ENCODE measurements around the gene SIM2. TPM values are rescaled to one million over a fixed set of nuclear protein-coding genes. Genes with fewer than 3 reads are reported as not detected.

SIM2 gene
- total RNA-seq, 2 experiments from 2014 or later = not detected

DNA sequence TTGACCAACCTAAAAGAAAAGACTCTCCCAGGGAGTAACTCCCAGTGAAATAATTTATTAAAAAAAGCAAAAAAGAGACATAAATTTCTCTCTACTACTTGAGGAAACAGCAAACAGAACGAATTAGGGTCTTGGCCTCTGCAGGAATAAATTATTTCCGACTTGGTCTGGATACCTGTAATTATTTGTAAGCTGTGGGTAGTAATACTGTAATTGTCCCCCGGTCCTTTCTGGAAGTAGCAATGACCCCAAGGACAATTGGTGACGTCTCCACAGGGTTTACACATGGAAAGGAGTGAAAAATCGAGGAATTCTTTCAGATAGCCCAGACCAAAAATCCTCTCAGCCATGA is 3.7 kb upstream of the SIM2 start:
- BruUV-seq (replicated peaks) = no TSS peak
- Histone ChIP-seq H3K9me3 (ENCODE audit: low read length) (no peaks in the 10 kb centered on the region), H3K9me2 (ENCODE audit: insufficient read depth, low read length) (no peaks in the 10 kb centered on the region), H3K4me3 (ENCODE audit: low read depth, low read length, poor library complexity, severe bottlenecking) (no peak overlapping the region), H3K27ac (ENCODE audit: low read depth, low read length, poor library complexity, severe bottlenecking) (no peak overlapping the region), H3K4me2 (ENCODE audit: low read length) (no peak overlapping the region), H3K36me3 (ENCODE audit: insufficient read depth, low read length) (no peaks in the 10 kb centered on the region), H4K20me1 (ENCODE audit: insufficient read depth, low read length) (no peaks in the 10 kb centered on the region), H3K4me1 (ENCODE audit: insufficient read depth, low read length, poor library complexity, severe bottlenecking) (no peaks in the 10 kb centered on the region), H2AFZ (ENCODE audit: low read length) (no peak overlapping the region), H3K79me2 (ENCODE audit: insufficient read depth, low read depth, low read length) (no peaks in the 10 kb centered on the region)
- intact Hi-C loops (cut with micrococcal nuclease; ENCODE audit: unreplicated experiment) = no loop called here
- DNase-seq (ENCODE audit: low spot score) = no peak
- ChIA-PET CTCF (ENCODE audit: unreplicated experiment) (no interaction called here), POLR2A (no interaction called here)
- TF ChIP-seq, protein P1, sequence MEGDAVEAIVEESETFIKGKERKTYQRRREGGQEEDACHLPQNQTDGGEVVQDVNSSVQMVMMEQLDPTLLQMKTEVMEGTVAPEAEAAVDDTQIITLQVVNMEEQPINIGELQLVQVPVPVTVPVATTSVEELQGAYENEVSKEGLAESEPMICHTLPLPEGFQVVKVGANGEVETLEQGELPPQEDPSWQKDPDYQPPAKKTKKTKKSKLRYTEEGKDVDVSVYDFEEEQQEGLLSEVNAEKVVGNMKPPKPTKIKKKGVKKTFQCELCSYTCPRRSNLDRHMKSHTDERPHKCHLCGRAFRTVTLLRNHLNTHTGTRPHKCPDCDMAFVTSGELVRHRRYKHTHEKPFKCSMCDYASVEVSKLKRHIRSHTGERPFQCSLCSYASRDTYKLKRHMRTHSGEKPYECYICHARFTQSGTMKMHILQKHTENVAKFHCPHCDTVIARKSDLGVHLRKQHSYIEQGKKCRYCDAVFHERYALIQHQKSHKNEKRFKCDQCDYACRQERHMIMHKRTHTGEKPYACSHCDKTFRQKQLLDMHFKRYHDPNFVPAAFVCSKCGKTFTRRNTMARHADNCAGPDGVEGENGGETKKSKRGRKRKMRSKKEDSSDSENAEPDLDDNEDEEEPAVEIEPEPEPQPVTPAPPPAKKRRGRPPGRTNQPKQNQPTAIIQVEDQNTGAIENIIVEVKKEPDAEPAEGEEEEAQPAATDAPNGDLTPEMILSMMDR (conservative IDR thresholded peaks at IDR 0.05; ENCODE audit: low read length) = no peak
- TF ChIP-seq EZH2phosphoT487 (IDR thresholded peaks at IDR 0.05; ENCODE audit: borderline replicate concordance, low read depth, low read length) = no peak

DNA sequence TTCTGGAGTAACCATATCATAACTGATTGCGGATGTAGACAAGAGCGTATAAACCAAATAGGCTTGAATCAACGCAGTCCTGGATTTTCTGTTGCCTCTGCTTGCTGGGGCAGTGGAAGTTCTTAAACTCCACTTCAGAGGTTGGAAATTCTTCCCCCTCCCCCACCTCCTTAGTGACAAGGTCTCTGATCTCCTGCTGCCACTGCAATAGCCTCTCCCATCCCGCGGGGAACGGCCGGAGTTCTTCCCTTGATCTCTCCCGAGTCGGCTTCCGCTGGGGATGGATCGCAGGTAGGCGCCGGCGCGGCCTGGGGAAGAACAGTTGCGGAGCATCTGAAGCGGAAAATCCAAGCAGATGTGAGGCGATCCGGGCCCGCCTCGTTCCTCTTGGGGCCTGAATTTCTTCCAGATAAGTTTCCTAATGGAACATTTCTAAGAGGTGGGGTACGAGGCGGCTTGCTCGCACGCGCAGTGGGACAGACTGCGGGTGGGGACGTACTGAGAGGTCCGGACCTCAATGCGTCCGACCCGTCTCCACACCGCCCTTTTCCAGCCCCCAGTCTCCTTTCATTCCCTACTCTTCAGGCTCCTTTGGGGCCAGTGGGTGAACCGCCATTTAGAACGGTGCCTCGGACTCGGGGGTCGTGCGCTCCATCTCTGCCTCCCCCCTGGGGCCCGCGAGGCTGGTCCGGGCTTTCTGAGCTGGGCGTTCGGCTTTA is 3.1 kb upstream of the SIM2 start:
- Histone ChIP-seq H4K20me1 (ENCODE audit: insufficient read depth, low read length) (no peaks in the 10 kb centered on the region), H2AFZ (ENCODE audit: low read length) (no peak overlapping the region), H3K4me3 (ENCODE audit: low read depth, low read length, poor library complexity, severe bottlenecking) (no peak overlapping the region), H3K79me2 (ENCODE audit: insufficient read depth, low read depth, low read length) (no peaks in the 10 kb centered on the region), H3K9me2 (ENCODE audit: insufficient read depth, low read length) (no peaks in the 10 kb centered on the region), H3K4me1 (ENCODE audit: insufficient read depth, low read length, poor library complexity, severe bottlenecking) (no peaks in the 10 kb centered on the region), H3K36me3 (ENCODE audit: insufficient read depth, low read length) (no peaks in the 10 kb centered on the region), H3K4me2 (ENCODE audit: low read length) (no peak overlapping the region), H3K27ac (ENCODE audit: low read depth, low read length, poor library complexity, severe bottlenecking) (no peak overlapping the region), H3K9me3 (ENCODE audit: low read length) (no peaks in the 10 kb centered on the region)
- DNase-seq (ENCODE audit: low spot score) = no peak
- ChIA-PET POLR2A (no interaction called here), CTCF (ENCODE audit: unreplicated experiment) (no interaction called here)
- BruUV-seq (replicated peaks) = no TSS peak
- no peak for TF ChIP-seq EZH2phosphoT487 (IDR thresholded peaks at IDR 0.05; ENCODE audit: borderline replicate concordance, low read depth, low read length)
- TF ChIP-seq, protein P1 (conservative IDR thresholded peaks at IDR 0.05; ENCODE audit: low read length) = no peak
- intact Hi-C loops (cut with micrococcal nuclease; ENCODE audit: unreplicated experiment) = no loop called here

DNA sequence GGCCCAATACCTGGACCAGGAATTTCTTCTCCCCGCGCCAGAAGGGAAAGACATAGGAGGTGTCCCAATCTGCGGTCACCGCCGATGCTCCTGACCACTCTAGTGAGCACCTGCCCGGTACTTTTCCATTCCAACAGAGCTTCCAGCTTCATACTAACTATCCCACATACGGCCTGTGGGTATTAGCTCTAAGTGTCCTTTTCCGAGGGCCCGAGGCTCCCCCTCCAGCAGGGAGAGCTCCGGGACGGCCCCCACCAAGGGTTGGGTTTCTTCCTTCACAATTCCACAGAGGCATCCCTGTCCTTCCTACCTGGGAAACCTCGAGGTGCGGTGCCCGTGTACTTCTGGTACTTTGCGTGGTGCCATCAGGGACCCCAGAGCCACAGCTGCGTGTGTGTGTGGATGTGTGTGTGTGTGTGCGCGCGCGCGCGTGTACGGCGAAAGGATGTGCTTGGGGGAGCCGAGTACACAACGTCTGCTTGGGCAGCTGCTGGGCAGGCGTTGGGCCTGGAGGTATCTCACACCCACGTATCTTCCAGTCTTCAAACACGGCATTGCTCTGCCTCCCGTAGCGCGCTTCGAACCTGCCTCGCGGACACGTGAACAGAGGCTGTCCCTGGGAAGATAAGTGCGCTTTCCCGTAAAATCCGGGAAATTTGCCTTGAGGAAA is 2.4 kb upstream of the SIM2 start:
- DNase-seq (ENCODE audit: low spot score) = no peak
- H3K4me3 ChIP-seq (ENCODE audit: low read depth, low read length, poor library complexity, severe bottlenecking) = no peak overlapping the region
- no peak overlapping the region for H3K4me2 ChIP-seq (ENCODE audit: low read length)
- no peaks in the 10 kb centered on the region for H3K4me1 ChIP-seq (ENCODE audit: insufficient read depth, low read length, poor library complexity, severe bottlenecking)
- CTCF ChIA-PET (ENCODE audit: unreplicated experiment) = no interaction called here
- no peaks in the 10 kb centered on the region for H3K79me2 ChIP-seq (ENCODE audit: insufficient read depth, low read depth, low read length)
- no peaks in the 10 kb centered on the region for H3K9me3 ChIP-seq (ENCODE audit: low read length)
- no peaks in the 10 kb centered on the region for H3K36me3 ChIP-seq (ENCODE audit: insufficient read depth, low read length)
- H3K9me2 ChIP-seq (ENCODE audit: insufficient read depth, low read length) = no peaks in the 10 kb centered on the region
- no peak overlapping the region for H2AFZ ChIP-seq (ENCODE audit: low read length)
- POLR2A ChIA-PET = no interaction called here
- no peaks in the 10 kb centered on the region for H4K20me1 ChIP-seq (ENCODE audit: insufficient read depth, low read length)
- intact Hi-C loops (cut with micrococcal nuclease; ENCODE audit: unreplicated experiment) = no loop called here
- TF ChIP-seq, protein P1 (conservative IDR thresholded peaks at IDR 0.05; ENCODE audit: low read length) = no peak
- no TSS peak for BruUV-seq (replicated peaks)
- H3K27ac ChIP-seq (ENCODE audit: low read depth, low read length, poor library complexity, severe bottlenecking) = no peak overlapping the region

All from OCI-LY7 (cell line).